ENCODE results near the gene CCDC107. TPM values are rescaled to one million over a fixed set of nuclear protein-coding genes. Genes with fewer than 3 reads are reported as not detected.

The CCDC107 gene
- total and polyA plus RNA-seq, 2 experiments from 2014 or later: 6.9 to 18.4 TPM

DNA sequence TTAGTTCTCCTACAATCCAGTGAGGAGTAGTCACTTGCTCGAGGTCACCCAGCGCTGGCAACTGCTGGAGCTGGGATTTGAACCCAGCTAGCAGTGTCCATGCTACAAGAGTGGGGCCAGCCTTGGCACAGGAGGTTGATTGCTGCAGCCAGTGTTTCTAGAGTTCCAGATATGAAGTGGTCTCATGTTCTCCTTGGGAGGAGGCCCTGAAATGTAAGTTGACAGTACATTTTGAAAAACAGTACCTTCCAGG lies 802 bp downstream of the CCDC107 start:
- Histone ChIP-seq H2AFZ (0 out of 2 replicates have a peak overlapping the region, but pooled peaks have one; percentile 83), H3K4me2 (peak overlapping the region; percentile 92), H3K9me2 (ENCODE audit: insufficient read depth) (no peaks in the 10 kb centered on the region), H3K79me2 (replicated peaks; ENCODE audit: insufficient read depth) (0 out of 2 replicates have a peak, but pooled peaks cover 3% of the 10 kb centered on the region), H4K20me1 (replicated peaks; ENCODE audit: insufficient read depth) (no peaks in the 10 kb centered on the region; the same call in none of the 2 replicates), H3K27me3 (ENCODE audit: insufficient read depth) (peaks cover 4% of the 10 kb centered on the region; the same call in 1 of the 2 replicates), H3F3A (replicated peaks; ENCODE audit: low read depth) (peaks cover 21% of the 10 kb centered on the region; the same call in 1 of the 2 replicates), H3K4me3 (peak overlapping the region; percentile 97), H3K4me1 (ENCODE audit: insufficient read depth) (peaks cover 12% of the 10 kb centered on the region; the same call in 1 of the 2 replicates), H3K27ac (ENCODE audit: low read depth) (peak overlapping the region; percentile 89; the same call in 1 of the 2 replicates), H3K36me3 (ENCODE audit: insufficient read depth) (peaks cover 8% of the 10 kb centered on the region; the same call in 1 of the 2 replicates)
- peak overlapping the region; percentile 77 for H3K4me3 Mint-ChIP-seq
- peak; percentile 0; the same call in 1 of the 3 replicates for ATAC-seq
- H3K4me1 Mint-ChIP-seq: peaks cover 43% of the 10 kb centered on the region
- no peak for TF ChIP-seq ZNF331 (CRISPR knock-in tag; IDR thresholded peaks at IDR 0.05; ENCODE audit: low read depth)
- no peak for TF ChIP-seq ZNF114 (CRISPR knock-in tag; IDR thresholded peaks at IDR 0.05)
- TF ChIP-seq STAT1 (IDR thresholded peaks at IDR 0.05; ENCODE audit: unreplicated experiment): no peak
- no peak for TF ChIP-seq ZNF462 (CRISPR knock-in tag; IDR thresholded peaks at IDR 0.05)
- TF ChIP-seq ETS1 (IDR thresholded peaks at IDR 0.05): no peak
- no peak for TF ChIP-seq EZH2 (IDR thresholded peaks at IDR 0.05; ENCODE audit: low read depth, unreplicated experiment)
- no peak for TF ChIP-seq POLR2AphosphoS5 (IDR thresholded peaks at IDR 0.05; ENCODE audit: low read depth)
- no peak for TF ChIP-seq NANOG (IDR thresholded peaks at IDR 0.05; ENCODE audit: borderline replicate concordance)
- TF ChIP-seq, protein P1, sequence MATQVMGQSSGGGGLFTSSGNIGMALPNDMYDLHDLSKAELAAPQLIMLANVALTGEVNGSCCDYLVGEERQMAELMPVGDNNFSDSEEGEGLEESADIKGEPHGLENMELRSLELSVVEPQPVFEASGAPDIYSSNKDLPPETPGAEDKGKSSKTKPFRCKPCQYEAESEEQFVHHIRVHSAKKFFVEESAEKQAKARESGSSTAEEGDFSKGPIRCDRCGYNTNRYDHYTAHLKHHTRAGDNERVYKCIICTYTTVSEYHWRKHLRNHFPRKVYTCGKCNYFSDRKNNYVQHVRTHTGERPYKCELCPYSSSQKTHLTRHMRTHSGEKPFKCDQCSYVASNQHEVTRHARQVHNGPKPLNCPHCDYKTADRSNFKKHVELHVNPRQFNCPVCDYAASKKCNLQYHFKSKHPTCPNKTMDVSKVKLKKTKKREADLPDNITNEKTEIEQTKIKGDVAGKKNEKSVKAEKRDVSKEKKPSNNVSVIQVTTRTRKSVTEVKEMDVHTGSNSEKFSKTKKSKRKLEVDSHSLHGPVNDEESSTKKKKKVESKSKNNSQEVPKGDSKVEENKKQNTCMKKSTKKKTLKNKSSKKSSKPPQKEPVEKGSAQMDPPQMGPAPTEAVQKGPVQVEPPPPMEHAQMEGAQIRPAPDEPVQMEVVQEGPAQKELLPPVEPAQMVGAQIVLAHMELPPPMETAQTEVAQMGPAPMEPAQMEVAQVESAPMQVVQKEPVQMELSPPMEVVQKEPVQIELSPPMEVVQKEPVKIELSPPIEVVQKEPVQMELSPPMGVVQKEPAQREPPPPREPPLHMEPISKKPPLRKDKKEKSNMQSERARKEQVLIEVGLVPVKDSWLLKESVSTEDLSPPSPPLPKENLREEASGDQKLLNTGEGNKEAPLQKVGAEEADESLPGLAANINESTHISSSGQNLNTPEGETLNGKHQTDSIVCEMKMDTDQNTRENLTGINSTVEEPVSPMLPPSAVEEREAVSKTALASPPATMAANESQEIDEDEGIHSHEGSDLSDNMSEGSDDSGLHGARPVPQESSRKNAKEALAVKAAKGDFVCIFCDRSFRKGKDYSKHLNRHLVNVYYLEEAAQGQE (IDR thresholded peaks at IDR 0.05; ENCODE audit: unreplicated experiment): no peak
- no peak for TF ChIP-seq CTCF (conservative IDR thresholded peaks at IDR 0.05; ENCODE audit: low read depth in 2 of 2)
- TF ChIP-seq EZH2phosphoT487 (IDR thresholded peaks at IDR 0.05; ENCODE audit: unreplicated experiment): no peak
- no peak for TF ChIP-seq CREB1 (CRISPR knock-in tag; IDR thresholded peaks at IDR 0.05; ENCODE audit: low read depth)
- no peak for TF ChIP-seq JUNB (IDR thresholded peaks at IDR 0.05; ENCODE audit: unreplicated experiment)
- peaks cover 3% of the 10 kb centered on the region for H3K9me3 Mint-ChIP-seq
- peaks cover 49% of the 10 kb centered on the region for H3K36me3 Mint-ChIP-seq (ENCODE audit: low read depth)
- peak overlapping the region; percentile 83; the same call in 1 of the 2 replicates for H3K27ac Mint-ChIP-seq
- H3K27me3 Mint-ChIP-seq (ENCODE audit: insufficient read depth, low read depth, poor library complexity): peaks cover 31% of the 10 kb centered on the region
- no peak for DNase-seq (ENCODE audit: low spot score)
